HepG2 (cell line): ENCODE measurements around the gene RITA1. TPM values are rescaled to one million over a fixed set of nuclear protein-coding genes. Genes with fewer than 3 reads are reported as not detected.
A peak's percentile ranks its signal among the peaks of the same experiment; 100 is the strongest.

Source experiments
- ATAC-seq: fragments of 200-7000 bp; cut with Tn5 transposase; 3 replicates; pipeline ENCODE4 v1.9.1; 2020; ENCODE audit warnings: mild to moderate bottlenecking, moderate library complexity
- BruUV-seq: library from RNA; stranded (reverse); fragments of 400-500 nt; replicated peaks from 2 replicates; lab custom pipeline; 2021; lab: Mats Ljungman, UMichigan
- CTCF ChIA-PET: fragments of 300-600 bp; formaldehyde crosslinking; extraction: SDS; loops from one replicate; lab custom pipeline; 2021; ENCODE audit warnings: low total read pairs, inconsistent platforms, low intra/inter-chr PET ratio; lab: Yijun Ruan, JAX
- POLR2A ChIA-PET: fragments of 350-600 bp; sonication (Branson Sonifier 250); formaldehyde crosslinking; loops from one replicate; lab custom pipeline; 2020; ENCODE audit warnings: antibody characterized with exemption, inconsistent platforms; lab: Yijun Ruan, JAX
- DNase-seq: peaks from one replicate; pipeline ENCODE4 v3.0.0-alpha.2; 2015; ENCODE audit warnings: low spot score
- FAIRE-seq: peaks from 3 replicates; lab custom pipeline; 2011; peaks lifted over from hg19 to GRCh38; lab: Jason Lieb, UNC
- H2AFZ ChIP-seq: one replicate; pipeline ENCODE4 v1.6.1; 2011; ENCODE audit warnings: low read length, inconsistent platforms
- H3K27ac ChIP-seq: fragments of 300-600 bp; 3 replicates; pipeline ENCODE4 v1.8.0; 2011; ENCODE audit warnings: mixed run types, mild to moderate bottlenecking, mixed read lengths, low read length, inconsistent platforms; ENCODE audit not compliant: insufficient read depth; ENCODE audit errors: extremely low read length
- H3K27me3 ChIP-seq, 2 experiments: fragments of 200-600 bp in 1 of 2; 2 replicates in 1 of 2; 3 replicates in 1 of 2; pipeline versions ENCODE4 v1.6.0 to v1.8.0; 2011; ENCODE audit warnings: low read length in 2 of 2, mild to moderate bottlenecking in 2 of 2, moderate library complexity in 2 of 2, inconsistent platforms in 1 of 2; ENCODE audit not compliant: insufficient read depth in 2 of 2, control insufficient read depth in 1 of 2
- H3K36me3 ChIP-seq, 2 experiments: fragments of 200-600 bp in 1 of 2; replicated peaks in 1 of 2; 2 replicates in 1 of 2; 3 replicates in 1 of 2; pipeline versions ENCODE4 v1.5.1 to v1.8.0; 2011; ENCODE audit warnings: low read length in 2 of 2, inconsistent platforms in 1 of 2; ENCODE audit not compliant: insufficient read depth in 2 of 2, control insufficient read depth in 1 of 2
- H3K4me1 ChIP-seq: 2 replicates; pipeline ENCODE4 v1.5.1; 2012; ENCODE audit warnings: low read length, inconsistent platforms; ENCODE audit not compliant: insufficient read depth
- H3K4me2 ChIP-seq: 2 replicates; pipeline ENCODE4 v1.6.0; 2011; ENCODE audit warnings: low read depth, low read length, inconsistent platforms
- H3K4me3 ChIP-seq, 3 experiments: fragments of 200-600 bp in 1 of 3; sonication (generic), shearing (Covaris generic) in 1 of 3; replicated peaks in 1 of 3; 2 replicates each; pipeline ENCODE4 v1.5.1; 2011 to 2016; ENCODE audit warnings: low read length in 3 of 3, inconsistent platforms in 2 of 3, low read depth in 2 of 3, mild to moderate bottlenecking in 2 of 3, control low read depth in 1 of 3, mixed read lengths in 1 of 3; ENCODE audit not compliant: insufficient read depth in 1 of 3
- H3K79me2 ChIP-seq: one replicate; pipeline ENCODE4 v1.6.1; 2011; ENCODE audit warnings: low read length, inconsistent platforms; ENCODE audit not compliant: insufficient read depth
- H3K9ac ChIP-seq: 2 replicates; pipeline ENCODE4 v1.6.0; 2011; ENCODE audit warnings: mild to moderate bottlenecking, low read depth, low read length, inconsistent platforms; ENCODE audit not compliant: insufficient read depth
- H3K9me3 ChIP-seq: 2 replicates; pipeline ENCODE4 v1.5.1; 2012; ENCODE audit warnings: mild to moderate bottlenecking, low read length
- H4K20me1 ChIP-seq: 2 replicates; pipeline ENCODE4 v1.6.0; 2011; ENCODE audit warnings: inconsistent platforms, mild to moderate bottlenecking, low read length, moderate library complexity; ENCODE audit not compliant: insufficient read depth
- AGO2 ChIP-seq: fragments of 200-400 bp; formaldehyde crosslinking; optimal IDR thresholded peaks from 2 replicates; pipeline ENCODE3; 2017; ENCODE audit warnings: mild to moderate bottlenecking, low read depth, low read length, moderate library complexity
- CBFB ChIP-seq: sonication (generic); formaldehyde crosslinking; IDR thresholded peaks from 2 replicates; pipeline ENCODE4 v1.4.0; 2020; ENCODE audit warnings: missing genetic modification reagents
- DMAP1 ChIP-seq: IDR thresholded peaks from 2 replicates; pipeline ENCODE4 v1.6.1; 2016
- ESRRA ChIP-seq: sonication (generic); formaldehyde crosslinking; IDR thresholded peaks from 2 replicates; pipeline ENCODE4 v1.5.1; 2020; ENCODE audit warnings: mild to moderate bottlenecking, low read depth, missing genetic modification reagents
- HOXA3 ChIP-seq: sonication (generic); formaldehyde crosslinking; IDR thresholded peaks from 2 replicates; pipeline ENCODE4 v1.5.0; 2020; ENCODE audit warnings: missing genetic modification reagents
- HOXA5 ChIP-seq: sonication (generic); formaldehyde crosslinking; IDR thresholded peaks from 2 replicates; pipeline ENCODE4 v1.4.0; 2020; ENCODE audit warnings: missing genetic modification reagents
- MTA1 ChIP-seq: sonication (generic); formaldehyde crosslinking; IDR thresholded peaks from 2 replicates; pipeline ENCODE4 v1.4.0; 2020; ENCODE audit warnings: missing genetic modification reagents, mild to moderate bottlenecking, borderline replicate concordance
- POLR2AphosphoS5 ChIP-seq: IDR thresholded peaks from 2 replicates; pipeline ENCODE4 v1.6.1; 2012; ENCODE audit warnings: low read depth, low read length
- YEATS4 ChIP-seq: sonication (generic); formaldehyde crosslinking; IDR thresholded peaks from 2 replicates; pipeline ENCODE4 v1.4.0; 2020; ENCODE audit warnings: missing genetic modification reagents, borderline replicate concordance
- ZNF12 ChIP-seq: sonication (generic); formaldehyde crosslinking; IDR thresholded peaks from 2 replicates; pipeline ENCODE4 v1.5.0; 2020; ENCODE audit warnings: missing genetic modification reagents
- ZNF773 ChIP-seq: sonication (generic); formaldehyde crosslinking; IDR thresholded peaks from 2 replicates; pipeline ENCODE4 v1.4.0; 2020; ENCODE audit warnings: missing genetic modification reagents, borderline replicate concordance
- WGBS: methylation state at CpG from one replicate; pipeline ENCODE4 v1.1.6; 2017; ENCODE audit warnings: low lambda C conversion rate; 5-methylcytosine and 5-hydroxymethylcytosine counted together
- in situ Hi-C: cut with HindIII; loops from 2 replicates; pipeline ENCODE4 v1.10.0; 2017; ENCODE audit warnings: low pct_unique_long_range_greater_than_20kb; ENCODE audit not compliant: extremely low pct_ligation_motif_present
- intact Hi-C: fragments of 100-400 bp; cut with micrococcal nuclease; formaldehyde crosslinking; loops from one replicate; pipeline ENCODE4 v1.10.0; 2022; ENCODE audit not compliant: unreplicated experiment
- polyA plus RNA-seq, 8 experiments: library from polyadenylated mRNA; depleted of rRNA in 3 of 8; stranded (reverse) in 7 of 8; unstranded in 1 of 8; fragments of >200 nt; fragmentation: Illumina TruSeq in 4 of 8; extraction: Trizol in 4 of 8; gene quantifications; 2 replicates each; pipeline versions ENCODE4 v1.2.1 to v1.2.3, GENCODE V29; 2011 to 2016; ENCODE audit warnings: low read depth in 4 of 8, missing spikeins in 1 of 8, mixed read lengths in 1 of 8; ENCODE audit not compliant: insufficient read depth in 1 of 8
- total RNA-seq, 5 experiments: library from RNA; depleted of rRNA; stranded (reverse); fragments of >200 nt; fragmentation: Illumina TruSeq; extraction: Trizol; gene quantifications; 2 replicates each; pipeline ENCODE4 v1.2.3, GENCODE V29; 2016; ENCODE audit warnings: low read depth in 1 of 5
- TF ChIP-seq, protein P1 (sequence below): sonication (generic); formaldehyde crosslinking; IDR thresholded peaks from 2 replicates; pipeline ENCODE4 v1.4.0; 2020; ENCODE audit warnings: missing genetic modification reagents
- TF ChIP-seq, protein P2 (sequence below): sonication (generic); formaldehyde crosslinking; IDR thresholded peaks from 2 replicates; pipeline ENCODE4 v1.5.0; 2020; ENCODE audit warnings: mild to moderate bottlenecking, missing genetic modification reagents
- TF ChIP-seq, protein P3 (sequence below): IDR thresholded peaks from 2 replicates; pipeline ENCODE4 v1.6.1; 2016; ENCODE audit warnings: missing compliant biosample characterization, missing genetic modification reagents, borderline replicate concordance

RITA1 gene
- total and polyA plus RNA-seq, 2 of the 13 experiments (the other 11 are each of a cell fraction or from before 2014, with no cell fraction given): 12.4 to 28.9 TPM

DNA sequence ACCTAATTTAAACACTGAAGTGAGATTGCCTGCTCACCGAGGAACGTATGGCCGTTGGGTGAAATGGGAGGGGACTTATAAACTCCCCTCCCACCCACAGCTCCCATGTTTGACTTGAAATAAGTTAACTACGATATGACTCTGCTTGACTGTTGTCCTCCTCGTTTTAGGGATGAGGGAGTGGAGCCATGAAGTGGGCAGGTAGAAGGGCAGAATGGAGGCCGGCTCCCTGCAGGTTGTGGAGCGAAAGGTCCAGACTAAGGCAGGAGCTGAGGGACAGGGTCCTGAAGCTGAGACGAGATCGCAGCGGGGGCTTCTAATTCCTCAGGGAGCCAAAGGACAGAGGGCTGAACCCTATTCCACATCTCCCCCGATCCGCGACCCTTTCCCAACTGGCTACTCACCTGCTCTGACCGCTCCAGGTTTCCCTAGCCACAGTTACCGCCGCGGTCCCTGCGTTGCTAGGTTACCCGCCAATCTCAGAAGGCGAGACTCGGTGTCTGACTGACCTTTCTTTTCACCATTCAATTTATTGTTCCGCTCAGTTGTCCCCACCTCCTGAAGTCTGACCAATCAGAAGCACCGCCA is 35.2 kb downstream of the RITA1 start (continued):
- TF ChIP-seq, protein P1, sequence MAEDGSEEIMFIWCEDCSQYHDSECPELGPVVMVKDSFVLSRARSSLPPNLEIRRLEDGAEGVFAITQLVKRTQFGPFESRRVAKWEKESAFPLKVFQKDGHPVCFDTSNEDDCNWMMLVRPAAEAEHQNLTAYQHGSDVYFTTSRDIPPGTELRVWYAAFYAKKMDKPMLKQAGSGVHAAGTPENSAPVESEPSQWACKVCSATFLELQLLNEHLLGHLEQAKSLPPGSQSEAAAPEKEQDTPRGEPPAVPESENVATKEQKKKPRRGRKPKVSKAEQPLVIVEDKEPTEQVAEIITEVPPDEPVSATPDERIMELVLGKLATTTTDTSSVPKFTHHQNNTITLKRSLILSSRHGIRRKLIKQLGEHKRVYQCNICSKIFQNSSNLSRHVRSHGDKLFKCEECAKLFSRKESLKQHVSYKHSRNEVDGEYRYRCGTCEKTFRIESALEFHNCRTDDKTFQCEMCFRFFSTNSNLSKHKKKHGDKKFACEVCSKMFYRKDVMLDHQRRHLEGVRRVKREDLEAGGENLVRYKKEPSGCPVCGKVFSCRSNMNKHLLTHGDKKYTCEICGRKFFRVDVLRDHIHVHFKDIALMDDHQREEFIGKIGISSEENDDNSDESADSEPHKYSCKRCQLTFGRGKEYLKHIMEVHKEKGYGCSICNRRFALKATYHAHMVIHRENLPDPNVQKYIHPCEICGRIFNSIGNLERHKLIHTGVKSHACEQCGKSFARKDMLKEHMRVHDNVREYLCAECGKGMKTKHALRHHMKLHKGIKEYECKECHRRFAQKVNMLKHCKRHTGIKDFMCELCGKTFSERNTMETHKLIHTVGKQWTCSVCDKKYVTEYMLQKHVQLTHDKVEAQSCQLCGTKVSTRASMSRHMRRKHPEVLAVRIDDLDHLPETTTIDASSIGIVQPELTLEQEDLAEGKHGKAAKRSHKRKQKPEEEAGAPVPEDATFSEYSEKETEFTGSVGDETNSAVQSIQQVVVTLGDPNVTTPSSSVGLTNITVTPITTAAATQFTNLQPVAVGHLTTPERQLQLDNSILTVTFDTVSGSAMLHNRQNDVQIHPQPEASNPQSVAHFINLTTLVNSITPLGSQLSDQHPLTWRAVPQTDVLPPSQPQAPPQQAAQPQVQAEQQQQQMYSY: peak; percentile 79; the same call in 1 of the 2 replicates
- TF ChIP-seq, protein P2, sequence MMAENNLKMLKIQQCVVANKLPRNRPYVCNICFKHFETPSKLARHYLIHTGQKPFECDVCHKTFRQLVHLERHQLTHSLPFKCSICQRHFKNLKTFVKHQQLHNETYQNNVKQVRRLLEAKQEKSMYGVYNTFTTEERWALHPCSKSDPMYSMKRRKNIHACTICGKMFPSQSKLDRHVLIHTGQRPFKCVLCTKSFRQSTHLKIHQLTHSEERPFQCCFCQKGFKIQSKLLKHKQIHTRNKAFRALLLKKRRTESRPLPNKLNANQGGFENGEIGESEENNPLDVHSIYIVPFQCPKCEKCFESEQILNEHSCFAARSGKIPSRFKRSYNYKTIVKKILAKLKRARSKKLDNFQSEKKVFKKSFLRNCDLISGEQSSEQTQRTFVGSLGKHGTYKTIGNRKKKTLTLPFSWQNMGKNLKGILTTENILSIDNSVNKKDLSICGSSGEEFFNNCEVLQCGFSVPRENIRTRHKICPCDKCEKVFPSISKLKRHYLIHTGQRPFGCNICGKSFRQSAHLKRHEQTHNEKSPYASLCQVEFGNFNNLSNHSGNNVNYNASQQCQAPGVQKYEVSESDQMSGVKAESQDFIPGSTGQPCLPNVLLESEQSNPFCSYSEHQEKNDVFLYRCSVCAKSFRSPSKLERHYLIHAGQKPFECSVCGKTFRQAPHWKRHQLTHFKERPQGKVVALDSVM (CRISPR knock-in tag): 0 out of 2 replicates have a peak, but pooled peaks have one; percentile 0
- TF ChIP-seq, all 625 proteins: peak for 22

DNA sequence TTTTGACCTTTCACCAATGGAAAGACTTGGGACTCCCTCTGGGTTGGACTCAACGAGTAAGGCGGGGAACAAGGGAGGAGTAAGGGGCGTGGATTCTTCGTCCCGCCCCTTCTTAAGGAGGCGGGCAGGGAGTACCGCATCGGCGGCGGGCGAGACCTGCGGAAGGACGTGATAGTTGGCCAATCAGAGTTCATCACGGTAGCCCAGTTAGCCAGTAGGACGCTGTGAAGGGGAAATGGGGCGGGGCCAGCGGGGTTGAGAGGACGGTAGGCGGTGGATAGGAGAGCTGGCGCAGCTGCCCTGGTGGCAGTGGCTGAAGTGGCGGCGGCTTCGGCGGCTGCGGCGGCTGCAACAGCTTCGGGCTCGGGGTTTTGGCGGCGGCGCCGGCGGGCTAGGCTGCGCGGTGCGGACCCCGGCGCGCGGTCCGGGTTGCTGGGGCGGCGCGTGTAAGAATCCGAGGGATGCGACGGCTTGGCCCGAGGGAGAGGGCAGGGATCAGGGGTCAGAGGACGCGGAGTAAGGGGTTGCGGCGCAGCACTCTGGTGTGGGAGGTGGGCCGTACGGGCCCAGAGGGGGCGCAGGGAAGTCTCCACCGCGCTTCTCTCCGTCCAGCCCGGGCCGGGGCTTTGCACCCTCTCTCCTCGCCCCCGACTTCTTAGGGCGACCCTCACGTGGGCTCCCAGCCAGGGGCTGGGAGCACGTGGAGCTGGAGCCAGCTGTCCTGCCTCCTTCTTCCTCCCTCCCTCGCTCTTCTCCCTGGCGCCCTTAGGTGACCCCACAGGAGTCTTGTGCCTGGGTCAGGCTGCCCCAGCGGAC is 35.9 kb downstream of the RITA1 start, which contains the start of gene TPCN1:
TSS of gene TPCN1 (plus strand) at position 284 of the 816 bp plus-strand sequence. CDS start 5,389 bp downstream, outside the sequence.
- no peaks in the 10 kb centered on the region for H4K20me1 ChIP-seq
- no peak for FAIRE-seq
- H3K4me3 ChIP-seq: peak within 1 kb of the TSS; percentile 67 to 90 (median 89)
- no peaks in the 10 kb centered on the region for H3K27me3 ChIP-seq
- H3K27ac ChIP-seq: peak within 1 kb of the TSS; percentile 83
- H3K9ac ChIP-seq: peak within 1 kb of the TSS; percentile 92
- under 1% methylated on average over 24 of the region's 68 CpGs for WGBS
- H2AFZ ChIP-seq: peak within 1 kb of the TSS; percentile 42
- ChIA-PET POLR2A (interaction anchor here (0.8 to 4.2 kb wide), 15 partner anchors 9 to 204 kb away, joined by 3 to 55 read pairs (median 7); partner anchors contain the start of genes DDX54, RITA1 and SLC8B1), CTCF (no interaction called here)
- H3K9me3 ChIP-seq: no peaks in the 10 kb centered on the region
- H3K4me1 ChIP-seq: peaks cover 45% of the 10 kb centered on the region
- ATAC-seq: peak; percentile 93
- peak within 1 kb of the TSS; percentile 100 for H3K4me2 ChIP-seq
- in situ Hi-C loops (no loop called here), intact Hi-C loops (loop anchor here (1.0 to 2.0 kb wide), 4 partner anchors 36 to 204 kb away; partner anchors contain the start of genes DDX54 and RITA1)
- H3K79me2 ChIP-seq: peaks cover 13% of the 10 kb centered on the region
- DNase-seq: peak; percentile 100
- no peaks in the 10 kb centered on the region for H3K36me3 ChIP-seq
- BruUV-seq: no TSS peak
- TF ChIP-seq AGO2: peak; percentile 79
- TF ChIP-seq ESRRA (CRISPR knock-in tag): no peak
- peak; percentile 60 for TF ChIP-seq HOXA3 (CRISPR knock-in tag)
- no peak for TF ChIP-seq ZNF12 (CRISPR knock-in tag)
- peak; percentile 23; the same call in 1 of the 2 replicates for TF ChIP-seq HOXA5 (CRISPR knock-in tag)
- TF ChIP-seq POLR2AphosphoS5: peak; percentile 91
- TF ChIP-seq ZNF773 (CRISPR knock-in tag): peak; percentile 46; the same call in 1 of the 2 replicates
- TF ChIP-seq MTA1: peak; percentile 26; the same call in 1 of the 2 replicates
- TF ChIP-seq DMAP1 (CRISPR knock-in tag): peak; percentile 53; the same call in 1 of the 2 replicates
- TF ChIP-seq, protein P3, sequence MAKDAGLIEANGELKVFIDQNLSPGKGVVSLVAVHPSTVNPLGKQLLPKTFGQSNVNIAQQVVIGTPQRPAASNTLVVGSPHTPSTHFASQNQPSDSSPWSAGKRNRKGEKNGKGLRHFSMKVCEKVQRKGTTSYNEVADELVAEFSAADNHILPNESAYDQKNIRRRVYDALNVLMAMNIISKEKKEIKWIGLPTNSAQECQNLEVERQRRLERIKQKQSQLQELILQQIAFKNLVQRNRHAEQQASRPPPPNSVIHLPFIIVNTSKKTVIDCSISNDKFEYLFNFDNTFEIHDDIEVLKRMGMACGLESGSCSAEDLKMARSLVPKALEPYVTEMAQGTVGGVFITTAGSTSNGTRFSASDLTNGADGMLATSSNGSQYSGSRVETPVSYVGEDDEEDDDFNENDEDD (CRISPR knock-in tag): peak; percentile 5; the same call in 1 of the 2 replicates
- peak; percentile 91 for TF ChIP-seq YEATS4
- 0 out of 2 replicates have a peak, but pooled peaks have one; percentile 16 for TF ChIP-seq CBFB (CRISPR knock-in tag)
